Measurements from ENCODE around the gene LMOD1.

LMOD1 gene

GRCh38 chr1:201958348-201958747, 12.0 kb upstream of the LMOD1 start:
- no peak overlapping the region for H3K4me3 ChIP-seq (ENCODE audit: low read depth, low read length)
- TF ChIP-seq CTCF (IDR thresholded peaks at IDR 0.05; ENCODE audit: borderline replicate concordance, insufficient read depth, low read depth, low read length), result no peak

- no peak for TF ChIP-seq CTCF (IDR thresholded peaks at IDR 0.05; ENCODE audit: borderline replicate concordance, insufficient read depth, low read depth, low read length)
- peak overlapping the region; percentile 95 for H3K4me3 ChIP-seq (ENCODE audit: low read depth, low read length)
Measured at GRCh38 chr1:201955729-201956143, 9.4 kb upstream of the LMOD1 start.

- TF ChIP-seq CTCF (IDR thresholded peaks at IDR 0.05; ENCODE audit: borderline replicate concordance, insufficient read depth, low read depth, low read length), result no peak
Measured at GRCh38 chr1:201955009-201955728, 8.8 kb upstream of the LMOD1 start, which contains the start of gene TIMM17A. Gene TIMM17A (plus strand): TSS chr1:201955503. CDS start chr1:201955527, 24 bp downstream.

GRCh38 chr1:201954263-201955008, 8.1 kb upstream of the LMOD1 start:
- TF ChIP-seq CTCF (IDR thresholded peaks at IDR 0.05; ENCODE audit: borderline replicate concordance, insufficient read depth, low read depth, low read length), result no peak
- H3K4me3 ChIP-seq (ENCODE audit: low read depth, low read length), result peak overlapping the region; percentile 95

More at GRCh38 chr1:201955009-201955728, 8.8 kb upstream of the LMOD1 start, which contains the start of gene TIMM17A:
- H3K4me3 ChIP-seq (ENCODE audit: low read depth, low read length), result peak within 1 kb of the TSS; percentile 95

GRCh38 chr1:201949491-201949890, 3.1 kb upstream of the LMOD1 start:
- H3K4me3 ChIP-seq (ENCODE audit: low read depth, low read length), result no peak overlapping the region
- no peak for TF ChIP-seq CTCF (IDR thresholded peaks at IDR 0.05; ENCODE audit: borderline replicate concordance, insufficient read depth, low read depth, low read length)

GRCh38 chr1:201947697-201948008, 1.3 kb upstream of the LMOD1 start:
- no peak overlapping the region for H3K4me3 ChIP-seq (ENCODE audit: low read depth, low read length)
- no peak for TF ChIP-seq CTCF (IDR thresholded peaks at IDR 0.05; ENCODE audit: borderline replicate concordance, insufficient read depth, low read depth, low read length)

- no peak for TF ChIP-seq CTCF (IDR thresholded peaks at IDR 0.05; ENCODE audit: borderline replicate concordance, insufficient read depth, low read depth, low read length)
- H3K4me3 ChIP-seq (ENCODE audit: low read depth, low read length), result no peak overlapping the region
Measured at GRCh38 chr1:201945863-201946223, 505 bp downstream of the LMOD1 start.
